Chondrocyte (in vitro differentiated cells): Measurements from ENCODE around the gene ISM2. TPM values are rescaled to one million over a fixed set of nuclear protein-coding genes. Genes with fewer than 3 reads are reported as not detected.

Source experiments
- DNase-seq: peaks from one replicate; pipeline ENCODE4 v3.0.0; 2021; ENCODE audit warnings: mixed read lengths, low spot score
- H3K27ac Mint-ChIP-seq: one replicate; pipeline ENCODE4 v1.8.0; 2021; ENCODE audit warnings: mild to moderate bottlenecking, moderate library complexity, mixed read lengths; ENCODE audit not compliant: unreplicated experiment
- H3K27me3 Mint-ChIP-seq: 2 replicates; pipeline ENCODE4 v1.8.0; 2021; ENCODE audit warnings: low read depth, mixed read lengths
- H3K36me3 Mint-ChIP-seq: 2 replicates; pipeline ENCODE4 v1.8.0; 2021; ENCODE audit warnings: low read depth, mixed read lengths
- H3K4me1 Mint-ChIP-seq: 2 replicates; pipeline ENCODE4 v1.8.0; 2021; ENCODE audit warnings: low read depth, mild to moderate bottlenecking, mixed read lengths
- H3K4me3 Mint-ChIP-seq: one replicate; pipeline ENCODE4 v1.8.0; 2021; ENCODE audit warnings: mild to moderate bottlenecking, moderate library complexity, mixed read lengths; ENCODE audit not compliant: unreplicated experiment
- H3K9me3 Mint-ChIP-seq: 2 replicates; pipeline ENCODE4 v1.8.0; 2021; ENCODE audit warnings: low read depth, mixed read lengths
- CTCF ChIP-seq: fragments of 200-600 bp; sonication (generic); IDR thresholded peaks from 2 replicates; pipeline ENCODE4 v1.5.0; 2021; ENCODE audit warnings: antibody characterized with exemption, mild to moderate bottlenecking, moderate library complexity
- total RNA-seq: library from RNA; stranded (reverse); gene quantifications from 3 replicates; pipeline ENCODE4 v1.2.1, GENCODE V29; 2021

Gene ISM2
- total RNA-seq, 1 donor from 2014 or later = 0.20 TPM

- H3K4me3 Mint-ChIP-seq = no peak overlapping the region
- no peaks in the 10 kb centered on the region for H3K4me1 Mint-ChIP-seq
- DNase-seq = no peak
- no peaks in the 10 kb centered on the region for H3K27me3 Mint-ChIP-seq
- TF ChIP-seq CTCF = no peak
- H3K36me3 Mint-ChIP-seq = peaks cover 28% of the 10 kb centered on the region
- no peak overlapping the region for H3K27ac Mint-ChIP-seq
- H3K9me3 Mint-ChIP-seq = peaks cover 4% of the 10 kb centered on the region
Observed at GRCh38 chr14:77507762-77508161, 9.1 kb upstream of the ISM2 start.

GRCh38 chr14:77505031-77505430 is 6.4 kb upstream of the ISM2 start:
- TF ChIP-seq CTCF = no peak
- DNase-seq = no peak
- Mint-ChIP-seq H3K9me3 (peaks cover 4% of the 10 kb centered on the region), H3K27me3 (no peaks in the 10 kb centered on the region), H3K4me1 (no peaks in the 10 kb centered on the region), H3K36me3 (peaks cover 13% of the 10 kb centered on the region), H3K4me3 (no peak overlapping the region), H3K27ac (no peak overlapping the region)

GRCh38 chr14:77503138-77503537 is 4.5 kb upstream of the ISM2 start:
- Mint-ChIP-seq H3K9me3 (peaks cover 4% of the 10 kb centered on the region), H3K4me3 (no peak overlapping the region), H3K27ac (no peak overlapping the region), H3K4me1 (no peaks in the 10 kb centered on the region), H3K27me3 (peaks cover 7% of the 10 kb centered on the region), H3K36me3 (peaks cover 11% of the 10 kb centered on the region)
- no peak for TF ChIP-seq CTCF
- DNase-seq = no peak

GRCh38 chr14:77502109-77502782 is 3.6 kb upstream of the ISM2 start:
- H3K9me3 Mint-ChIP-seq = peaks cover 4% of the 10 kb centered on the region
- no peak overlapping the region for H3K27ac Mint-ChIP-seq
- no peak for DNase-seq
- H3K4me3 Mint-ChIP-seq = no peak overlapping the region
- H3K27me3 Mint-ChIP-seq = peaks cover 11% of the 10 kb centered on the region
- H3K36me3 Mint-ChIP-seq = peaks cover 8% of the 10 kb centered on the region
- H3K4me1 Mint-ChIP-seq = peaks cover 4% of the 10 kb centered on the region
- no peak for TF ChIP-seq CTCF

- H3K36me3 Mint-ChIP-seq = peaks cover 5% of the 10 kb centered on the region
- peaks cover 4% of the 10 kb centered on the region for H3K9me3 Mint-ChIP-seq
- H3K27me3 Mint-ChIP-seq = peaks cover 11% of the 10 kb centered on the region
- H3K4me3 Mint-ChIP-seq = peak overlapping the region; percentile 57
- no peak for DNase-seq
- no peak for TF ChIP-seq CTCF
- peaks cover 4% of the 10 kb centered on the region for H3K4me1 Mint-ChIP-seq
- H3K27ac Mint-ChIP-seq = no peak overlapping the region
Observed at GRCh38 chr14:77498984-77499527, 440 bp upstream of the ISM2 start.
